Activated CD8-positive, alpha-beta T cell treated with anti-CD3 and anti-CD28 coated beads for 36 hours (primary cell): Measurements from ENCODE around the gene TROAP. TPM values are rescaled to one million over a fixed set of nuclear protein-coding genes. Genes with fewer than 3 reads are reported as not detected.

Source experiments
- ATAC-seq: fragments of 200-7000 bp; cut with Tn5 transposase; one replicate; pipeline ENCODE4 v1.10.0; 2021; ENCODE audit warnings: mild to moderate bottlenecking, moderate library complexity
- CTCF ChIA-PET: fragments of 350-600 bp; sonication (Branson Sonifier 250); formaldehyde crosslinking; loops from one replicate; lab custom pipeline; 2021; ENCODE audit warnings: antibody characterized with exemption; lab: Charles Lee
- POLR2A ChIA-PET: fragments of 350-600 bp; sonication (Branson Sonifier 250); formaldehyde crosslinking; loops from one replicate; lab custom pipeline; 2021; ENCODE audit warnings: antibody characterized with exemption; lab: Charles Lee
- DNase-seq: peaks from one replicate; pipeline ENCODE4 v3.0.0-alpha.2; 2020
- H3K27ac Mint-ChIP-seq: one replicate; pipeline ENCODE4 v1.8.0; 2021; ENCODE audit warnings: mild to moderate bottlenecking, mixed read lengths
- H3K27me3 Mint-ChIP-seq: one replicate; pipeline ENCODE4 v1.8.0; 2021; ENCODE audit warnings: mixed read lengths
- H3K36me3 Mint-ChIP-seq: one replicate; pipeline ENCODE4 v1.8.0; 2021; ENCODE audit warnings: low read depth, mixed read lengths
- H3K4me1 Mint-ChIP-seq: one replicate; pipeline ENCODE4 v1.8.0; 2021; ENCODE audit warnings: low read depth, mixed read lengths
- H3K4me3 Mint-ChIP-seq: one replicate; pipeline ENCODE4 v1.8.0; 2021; ENCODE audit warnings: mild to moderate bottlenecking, moderate library complexity, mixed read lengths
- H3K9me3 Mint-ChIP-seq: one replicate; pipeline ENCODE4 v1.8.0; 2021; ENCODE audit warnings: mixed read lengths
- CTCF ChIP-seq: fragments of 200-600 bp; IDR thresholded peaks from one replicate; pipeline ENCODE4 v1.8.0; 2022; ENCODE audit warnings: antibody characterized with exemption, mild to moderate bottlenecking
- intact Hi-C: fragments of 100-400 bp; cut with micrococcal nuclease; formaldehyde crosslinking; loops from one replicate; pipeline ENCODE4 v1.10.0; 2022
- total RNA-seq, 2 experiments: library from RNA; stranded (reverse); gene quantifications; one replicate each; pipeline ENCODE4 v1.2.3, GENCODE V29; 2021

Gene TROAP
- total RNA-seq, 2 experiments from 2014 or later = 46.6 to 52.6 TPM

GRCh38 chr12:49365542-49365941 is 42.5 kb downstream of the TROAP start:
- Mint-ChIP-seq H3K4me1 (peaks cover 27% of the 10 kb centered on the region), H3K36me3 (no peaks in the 10 kb centered on the region), H3K27ac (no peak overlapping the region), H3K9me3 (no peaks in the 10 kb centered on the region), H3K4me3 (peak overlapping the region; percentile 74), H3K27me3 (peaks cover 2% of the 10 kb centered on the region)
- TF ChIP-seq CTCF = no peak
- CTCF ChIA-PET = interaction anchor here (1.1 to 8.2 kb wide), 9 partner anchors 8 to 277 kb away, joined by 3 to 71 read pairs (median 7); partner anchors contain the start of gene DNAJC22
- POLR2A ChIA-PET = interaction anchor here (0.6 to 2.5 kb wide), 8 partner anchors 19 to 258 kb away, joined by 3 to 16 read pairs (median 6); partner anchors contain the start of genes DNAJC22, PRPF40B and TUBA1B
- ATAC-seq (no peak), DNase-seq (no peak)
- intact Hi-C loops = no loop called here

GRCh38 chr12:49366096-49366651 is 43.1 kb downstream of the TROAP start:
- ATAC-seq (peak; percentile 14), DNase-seq (peak; percentile 27)
- peaks cover 29% of the 10 kb centered on the region for H3K4me1 Mint-ChIP-seq
- ChIA-PET POLR2A (interaction anchor here (0.6 to 2.5 kb wide), 16 partner anchors 9 to 382 kb away, joined by 3 to 16 read pairs (median 4); partner anchors contain the start of genes DNAJC22, PRPF40B, TROAP and TUBA1B), CTCF (interaction anchor here (0.9 to 8.2 kb wide), 18 partner anchors 8 to 278 kb away, joined by 3 to 71 read pairs (median 4); partner anchors contain the start of genes DNAJC22 and TUBA1B)
- no peak for TF ChIP-seq CTCF
- H3K27ac Mint-ChIP-seq = peak overlapping the region; percentile 98
- peak overlapping the region; percentile 74 for H3K4me3 Mint-ChIP-seq
- intact Hi-C loops = no loop called here
- H3K9me3 Mint-ChIP-seq = no peaks in the 10 kb centered on the region
- no peaks in the 10 kb centered on the region for H3K36me3 Mint-ChIP-seq
- H3K27me3 Mint-ChIP-seq = no peaks in the 10 kb centered on the region

- Mint-ChIP-seq H3K27me3 (no peaks in the 10 kb centered on the region), H3K9me3 (no peaks in the 10 kb centered on the region), H3K36me3 (no peaks in the 10 kb centered on the region), H3K4me1 (peaks cover 29% of the 10 kb centered on the region), H3K27ac (peak overlapping the region; percentile 98), H3K4me3 (peak overlapping the region; percentile 74)
- intact Hi-C loops = no loop called here
- TF ChIP-seq CTCF = no peak
- ChIA-PET POLR2A (interaction anchor here (0.5 to 2.5 kb wide), 20 partner anchors 8 to 382 kb away, joined by 3 to 16 read pairs (median 4); partner anchors contain the start of genes DNAJC22, PRPF40B, TROAP and TUBA1B), CTCF (interaction anchor here (0.9 to 8.2 kb wide), 22 partner anchors 9 to 278 kb away, joined by 3 to 71 read pairs (median 4); partner anchors contain the start of genes DNAJC22, TUBA1A and TUBA1B)
- peak; percentile 92 for DNase-seq
- ATAC-seq = peak; percentile 86
These were observed 43.8 kb downstream of the TROAP start for GRCh38 chr12:49366652-49367380.

GRCh38 chr12:49367381-49368239 is 44.6 kb downstream of the TROAP start, which contains the start of gene SPATS2:
SPATS2 (plus strand) TSS chr12:49367462; CDS start chr12:49461013, 93,551 bp downstream.
- no peaks in the 10 kb centered on the region for H3K9me3 Mint-ChIP-seq
- no peaks in the 10 kb centered on the region for H3K27me3 Mint-ChIP-seq
- DNase-seq (peak; percentile 93), ATAC-seq (no peak)
- no peak for TF ChIP-seq CTCF
- H3K4me3 Mint-ChIP-seq = peak within 1 kb of the TSS; percentile 74
- peaks cover 29% of the 10 kb centered on the region for H3K4me1 Mint-ChIP-seq
- POLR2A ChIA-PET = interaction anchor here (0.5 to 2.5 kb wide), 16 partner anchors 9 to 381 kb away, joined by 3 to 16 read pairs (median 4); partner anchors contain the start of genes DNAJC22, PRPF40B and TUBA1B
- H3K27ac Mint-ChIP-seq = peak within 1 kb of the TSS; percentile 98
- no peaks in the 10 kb centered on the region for H3K36me3 Mint-ChIP-seq
- intact Hi-C loops = no loop called here
- CTCF ChIA-PET = interaction anchor here (0.8 to 8.2 kb wide), 17 partner anchors 10 to 236 kb away, joined by 3 to 71 read pairs (median 4); partner anchors contain the start of genes DNAJC22, TROAP, TUBA1A and TUBA1B
